ENCODE data around the gene SLC1A2. TPM values are rescaled to one million over a fixed set of nuclear protein-coding genes. Genes with fewer than 3 reads are reported as not detected.

The SLC1A2 gene
- total RNA-seq, 1 experiment from 2014 or later: 0.50 TPM

DNA sequence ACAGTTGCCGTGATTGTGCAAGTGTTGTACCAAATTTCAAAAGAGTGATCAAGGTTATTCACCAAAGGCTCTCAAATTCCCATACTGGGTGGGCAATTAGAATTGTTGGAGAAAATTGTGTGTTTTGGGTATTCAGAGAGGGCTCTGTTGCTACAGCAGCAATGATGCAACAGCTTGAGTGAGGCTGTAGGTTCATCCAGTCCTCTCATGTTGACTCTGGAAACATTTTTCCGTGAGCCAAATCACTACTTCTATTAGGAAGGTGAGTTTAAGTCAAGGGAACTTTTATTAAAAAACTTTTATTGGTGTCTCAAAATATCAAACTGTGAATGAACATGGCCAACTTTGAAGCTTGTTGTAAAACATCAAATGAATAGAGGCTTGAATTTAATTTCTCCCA, 163.8 kb downstream of the SLC1A2 start:
- TF ChIP-seq, protein P1, sequence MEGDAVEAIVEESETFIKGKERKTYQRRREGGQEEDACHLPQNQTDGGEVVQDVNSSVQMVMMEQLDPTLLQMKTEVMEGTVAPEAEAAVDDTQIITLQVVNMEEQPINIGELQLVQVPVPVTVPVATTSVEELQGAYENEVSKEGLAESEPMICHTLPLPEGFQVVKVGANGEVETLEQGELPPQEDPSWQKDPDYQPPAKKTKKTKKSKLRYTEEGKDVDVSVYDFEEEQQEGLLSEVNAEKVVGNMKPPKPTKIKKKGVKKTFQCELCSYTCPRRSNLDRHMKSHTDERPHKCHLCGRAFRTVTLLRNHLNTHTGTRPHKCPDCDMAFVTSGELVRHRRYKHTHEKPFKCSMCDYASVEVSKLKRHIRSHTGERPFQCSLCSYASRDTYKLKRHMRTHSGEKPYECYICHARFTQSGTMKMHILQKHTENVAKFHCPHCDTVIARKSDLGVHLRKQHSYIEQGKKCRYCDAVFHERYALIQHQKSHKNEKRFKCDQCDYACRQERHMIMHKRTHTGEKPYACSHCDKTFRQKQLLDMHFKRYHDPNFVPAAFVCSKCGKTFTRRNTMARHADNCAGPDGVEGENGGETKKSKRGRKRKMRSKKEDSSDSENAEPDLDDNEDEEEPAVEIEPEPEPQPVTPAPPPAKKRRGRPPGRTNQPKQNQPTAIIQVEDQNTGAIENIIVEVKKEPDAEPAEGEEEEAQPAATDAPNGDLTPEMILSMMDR (conservative IDR thresholded peaks at IDR 0.05): no peak
- H2BK20ac ChIP-seq (ENCODE audit: low read depth, low read length, poor library complexity, severe bottlenecking): no peak overlapping the region
- Mint-ChIP-seq H3K36me3 (ENCODE audit: insufficient read depth in 1 of 3, low read depth in 3 of 3) (no peaks in the 10 kb centered on the region), H3K4me1 (no peaks in the 10 kb centered on the region), H3K4me3 (no peak overlapping the region), H3K27ac (no peak overlapping the region), H3K9me3 (no peaks in the 10 kb centered on the region), H3K27me3 (ENCODE audit: low read depth) (no peaks in the 10 kb centered on the region)
- no peak overlapping the region for H2AFZ ChIP-seq (ENCODE audit: low read length)
- no peak overlapping the region for H3K18ac ChIP-seq (ENCODE audit: insufficient read length, low read depth, low read length)
- H4K91ac ChIP-seq (ENCODE audit: insufficient read length, low read depth, low read length): no peak overlapping the region
- H3K23ac ChIP-seq (ENCODE audit: insufficient read length, low read depth, low read length): no peak overlapping the region
- no peaks in the 10 kb centered on the region for H4K20me1 ChIP-seq (ENCODE audit: control insufficient read depth, insufficient read depth, insufficient read length)
- H2BK15ac ChIP-seq (ENCODE audit: low read depth, low read length): no peak overlapping the region
- H3K23me2 ChIP-seq (ENCODE audit: insufficient read length, low read depth, low read length, poor library complexity, severe bottlenecking): no peaks in the 10 kb centered on the region
- no peak overlapping the region for H4K8ac ChIP-seq (replicated peaks; ENCODE audit: insufficient read length, low read depth, low read length)
- H2BK120ac ChIP-seq (ENCODE audit: low read depth, low read length, poor library complexity, severe bottlenecking): no peak overlapping the region
- no peaks in the 10 kb centered on the region for H3K79me2 ChIP-seq (ENCODE audit: insufficient read depth, low read length)
- H3T11ph ChIP-seq (ENCODE audit: low read length): no peak overlapping the region
- no peak overlapping the region for H3K9ac ChIP-seq (ENCODE audit: extremely low read depth, insufficient read length, low read length)
- DNase-seq: no peak
- no peak overlapping the region for H3K14ac ChIP-seq (ENCODE audit: insufficient read depth, low read length)
- no peak overlapping the region for H2BK12ac ChIP-seq (ENCODE audit: insufficient read length, low read depth, low read length)
- H3K9me3 ChIP-seq (ENCODE audit: control insufficient read depth, low read depth, low read length): no peaks in the 10 kb centered on the region
- H3K56ac ChIP-seq (ENCODE audit: insufficient read length, low read depth, low read length): no peak overlapping the region
- no CpG with 5 or more reads among the region's 2 CpGs for WGBS (ENCODE audit: extremely low coverage, insufficient read length, low lambda C conversion rate)
- no peak overlapping the region for H4K5ac ChIP-seq (ENCODE audit: insufficient read length, low read depth, low read length)
- H2AK5ac ChIP-seq (ENCODE audit: insufficient read length, low read length): no peak overlapping the region
- H2BK5ac ChIP-seq (ENCODE audit: insufficient read length, low read length): no peak overlapping the region
- no peak overlapping the region for H3K27ac ChIP-seq (ENCODE audit: insufficient read length, low read depth, low read length)
- no peaks in the 10 kb centered on the region for H3K79me1 ChIP-seq (ENCODE audit: insufficient read depth, low read depth, low read length, poor library complexity, severe bottlenecking)
- H3K4me1 ChIP-seq (ENCODE audit: insufficient read depth, low read length): no peaks in the 10 kb centered on the region
- no peak overlapping the region for H3K4me2 ChIP-seq (ENCODE audit: insufficient read depth, insufficient read length, low read length)
- H3K4ac ChIP-seq (ENCODE audit: low read depth, low read length): no peak overlapping the region
- no peaks in the 10 kb centered on the region for H3K27me3 ChIP-seq (ENCODE audit: insufficient read depth, low read length)

All from H9 (cell line).